Natural killer cell (primary cell): Measurements from ENCODE around the gene ARID4B. TPM values are rescaled to one million over a fixed set of nuclear protein-coding genes. Genes with fewer than 3 reads are reported as not detected.
A peak's percentile ranks its signal among the peaks of the same experiment; 100 is the strongest.

ENCODE experiments used
- ATAC-seq, 3 donors: fragments of 150-1000 bp in 2 of 3; fragments of 200-7000 bp in 1 of 3; cut with Tn5 transposase; 1 replicate in 1 of 3; 2 replicates in 2 of 3; pipeline ENCODE4 v1.10.0; 2021; ENCODE audit warnings: mild to moderate bottlenecking in 2 of 3, moderate library complexity in 2 of 3
- DNase-seq, 2 donors: peaks; one replicate each; pipeline versions ENCODE4 v3.0.0 to v3.0.0-alpha.2; 2013 to 2021; ENCODE audit warnings: mixed read lengths in 1 of 2
- H3K27ac ChIP-seq: one replicate; pipeline ENCODE4 v1.5.1; 2013; ENCODE audit warnings: mild to moderate bottlenecking, low read length
- H3K27me3 ChIP-seq: one replicate; pipeline ENCODE4 v1.6.1; 2013; ENCODE audit warnings: low read length; ENCODE audit not compliant: control insufficient read depth, insufficient read depth
- H3K36me3 ChIP-seq: one replicate; pipeline ENCODE4 v1.6.1; 2013; ENCODE audit warnings: low read length; ENCODE audit not compliant: control insufficient read depth, insufficient read depth
- H3K4me1 ChIP-seq: one replicate; pipeline ENCODE4 v1.6.1; 2013; ENCODE audit warnings: low read length; ENCODE audit not compliant: control insufficient read depth, insufficient read depth
- H3K4me3 ChIP-seq: one replicate; pipeline ENCODE4 v1.5.1; 2013; ENCODE audit warnings: low read length
- H3K9me3 ChIP-seq: one replicate; pipeline ENCODE4 v1.6.1; 2013; ENCODE audit warnings: low read length; ENCODE audit not compliant: control insufficient read depth, insufficient read depth
- H3K27ac Mint-ChIP-seq, 2 donors: one replicate each; pipeline ENCODE4 v1.8.0; 2022; ENCODE audit warnings: mild to moderate bottlenecking in 2 of 2, mixed read lengths in 2 of 2, moderate library complexity in 1 of 2
- H3K27me3 Mint-ChIP-seq, 2 donors: one replicate each; pipeline ENCODE4 v1.8.0; 2022; ENCODE audit warnings: low read depth in 2 of 2, mixed read lengths in 2 of 2
- H3K36me3 Mint-ChIP-seq: one replicate; pipeline ENCODE4 v1.8.0; 2022; ENCODE audit warnings: mixed read lengths
- H3K4me1 Mint-ChIP-seq, 2 donors: one replicate each; pipeline ENCODE4 v1.8.0; 2022; ENCODE audit warnings: mixed read lengths in 2 of 2
- H3K4me3 Mint-ChIP-seq: one replicate; pipeline ENCODE4 v1.8.0; 2022; ENCODE audit warnings: mild to moderate bottlenecking, moderate library complexity, mixed read lengths
- H3K9me3 Mint-ChIP-seq, 2 donors: one replicate each; pipeline ENCODE4 v1.8.0; 2022; ENCODE audit warnings: mixed read lengths in 2 of 2
- CTCF ChIP-seq: fragments of 200-600 bp; IDR thresholded peaks from one replicate; pipeline ENCODE4 v1.8.0; 2022; ENCODE audit warnings: antibody characterized with exemption
- WGBS: methylation state at CpG from one replicate; pipeline ENCODE4 v1.1.7; 2013; ENCODE audit warnings: missing lambda C conversion rate; ENCODE audit not compliant: insufficient coverage; 5-methylcytosine and 5-hydroxymethylcytosine counted together
- intact Hi-C: fragments of 100-400 bp; cut with micrococcal nuclease; formaldehyde crosslinking; loops from one replicate; pipeline ENCODE4 v1.14.2; 2022
- total RNA-seq, 4 donors: library from RNA; stranded (reverse); fragments of 120-200 nt in 1 of 4; gene quantifications; one replicate each; pipeline versions ENCODE4 v1.2.3 to v1.2.4, GENCODE V29; 2013 to 2022

Gene ARID4B
- total RNA-seq, 3 donors from 2014 or later (not counting 1 experiment from before 2014, with no cell fraction given) = 161 to 189 (median 178) TPM

DNA sequence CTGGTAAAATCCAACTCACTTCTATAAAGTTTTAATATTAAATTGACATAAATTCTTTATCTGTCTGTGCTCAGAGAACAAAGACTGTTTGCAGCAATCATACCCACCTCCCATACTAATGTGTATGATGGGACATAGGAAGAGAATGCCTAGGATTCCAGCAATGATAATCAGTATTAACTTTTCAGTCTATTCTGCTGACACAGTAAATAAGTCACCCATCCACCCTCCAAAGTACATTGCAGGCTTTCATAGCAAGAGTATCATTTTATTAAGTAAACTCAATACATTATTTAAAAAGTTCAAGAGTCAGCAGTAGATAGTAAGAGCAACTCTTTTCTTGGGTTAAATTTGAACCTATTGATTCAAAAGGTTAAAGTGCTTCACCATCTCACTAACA, 175.7 kb downstream of the ARID4B start:
- peaks cover 79% of the 10 kb centered on the region for H3K36me3 ChIP-seq
- H3K4me1 Mint-ChIP-seq = peaks cover 17% of the 10 kb centered on the region in 2 donors
- no peak overlapping the region for H3K27ac ChIP-seq
- no peak for DNase-seq
- H3K4me3 Mint-ChIP-seq = no peak overlapping the region
- ATAC-seq = no peak
- H3K36me3 Mint-ChIP-seq = no peaks in the 10 kb centered on the region
- no peak overlapping the region for H3K4me3 ChIP-seq
- H3K27me3 ChIP-seq = no peaks in the 10 kb centered on the region
- no peaks in the 10 kb centered on the region for H3K9me3 Mint-ChIP-seq
- no peaks in the 10 kb centered on the region for H3K4me1 ChIP-seq
- H3K27me3 Mint-ChIP-seq = no peaks in the 10 kb centered on the region
- TF ChIP-seq CTCF = no peak
- no peak overlapping the region for H3K27ac Mint-ChIP-seq
- no peaks in the 10 kb centered on the region for H3K9me3 ChIP-seq
- intact Hi-C loops = no loop called here

GRCh38 chr1:235151033-235151432, 176.9 kb downstream of the ARID4B start:
- no peak for ATAC-seq
- no peaks in the 10 kb centered on the region for H3K9me3 ChIP-seq
- no peak for DNase-seq
- WGBS = 82% methylated on average over 2 of the region's 2 CpGs
- Mint-ChIP-seq H3K4me3 (no peak overlapping the region), H3K27me3 (no peaks in the 10 kb centered on the region), H3K36me3 (no peaks in the 10 kb centered on the region), H3K27ac (peak overlapping the region in 1 of 2 donors; percentile 29), H3K4me1 (peaks cover 17% of the 10 kb centered on the region in 2 donors), H3K9me3 (no peaks in the 10 kb centered on the region)
- intact Hi-C loops = no loop called here
- no peaks in the 10 kb centered on the region for H3K4me1 ChIP-seq
- no peak overlapping the region for H3K4me3 ChIP-seq
- no peak overlapping the region for H3K27ac ChIP-seq
- TF ChIP-seq CTCF = no peak
- no peaks in the 10 kb centered on the region for H3K27me3 ChIP-seq
- H3K36me3 ChIP-seq = peaks cover 78% of the 10 kb centered on the region

GRCh38 chr1:235149824-235150223, 178.2 kb downstream of the ARID4B start:
- intact Hi-C loops = no loop called here
- Histone ChIP-seq H3K4me1 (no peaks in the 10 kb centered on the region), H3K27ac (no peak overlapping the region), H3K9me3 (no peaks in the 10 kb centered on the region), H3K27me3 (no peaks in the 10 kb centered on the region), H3K4me3 (no peak overlapping the region), H3K36me3 (peaks cover 81% of the 10 kb centered on the region)
- Mint-ChIP-seq H3K36me3 (no peaks in the 10 kb centered on the region), H3K27me3 (no peaks in the 10 kb centered on the region), H3K4me1 (peaks cover 17% of the 10 kb centered on the region in 2 donors), H3K27ac (peak overlapping the region; percentile 22 to 29), H3K9me3 (no peaks in the 10 kb centered on the region), H3K4me3 (no peak overlapping the region)
- no peak for TF ChIP-seq CTCF
- WGBS = 99% methylated on average over 9 of the region's 9 CpGs
- no peak for ATAC-seq
- DNase-seq = no peak

DNA sequence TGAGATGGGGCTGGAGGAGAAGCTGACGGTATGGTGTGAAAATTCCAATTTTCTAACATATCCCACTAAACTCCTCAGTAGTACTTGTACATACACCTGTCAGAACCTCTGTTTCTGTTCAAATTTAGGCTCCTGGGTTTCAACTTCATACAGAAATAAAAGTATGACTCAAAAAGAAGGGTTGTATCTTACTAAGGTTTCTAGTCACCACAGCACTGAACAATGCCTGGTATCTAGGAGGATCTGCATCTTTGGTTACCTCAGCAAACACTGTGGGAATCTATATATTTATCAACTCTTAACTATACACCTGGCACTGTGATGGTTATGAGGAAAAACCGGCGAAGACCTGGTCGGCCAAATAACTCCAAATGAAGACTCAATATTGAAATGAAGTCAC, 180.7 kb downstream of the ARID4B start:
- intact Hi-C loops = no loop called here
- WGBS = no CpG with 5 or more reads among the region's 4 CpGs
- Mint-ChIP-seq H3K4me1 (peaks cover 17% of the 10 kb centered on the region in 2 donors), H3K4me3 (no peak overlapping the region), H3K9me3 (no peaks in the 10 kb centered on the region), H3K36me3 (no peaks in the 10 kb centered on the region), H3K27ac (no peak overlapping the region), H3K27me3 (no peaks in the 10 kb centered on the region)
- ATAC-seq (no peak), DNase-seq (no peak)
- Histone ChIP-seq H3K36me3 (peaks cover 80% of the 10 kb centered on the region), H3K4me3 (no peak overlapping the region), H3K27ac (no peak overlapping the region), H3K9me3 (no peaks in the 10 kb centered on the region), H3K27me3 (no peaks in the 10 kb centered on the region), H3K4me1 (no peaks in the 10 kb centered on the region)
- no peak for TF ChIP-seq CTCF
